HL-60 (cell line): ENCODE results near the gene IQSEC1.

Source experiments
- DNase-seq, 2 experiments: peaks; one replicate each; pipeline ENCODE4 v3.0.0-alpha.2; 2010 to 2020; ENCODE audit warnings: low read depth in 1 of 2, low spot score in 1 of 2
- H3K27ac ChIP-seq: fragments of 250-450 bp; sonication (Bioruptor Pico); replicated peaks from 2 replicates; pipeline ENCODE4 v1.5.1; 2020; ENCODE audit warnings: mild to moderate bottlenecking, moderate library complexity
- H3K27me3 ChIP-seq: fragments of 250-450 bp; sonication (Bioruptor Pico); 2 replicates; pipeline ENCODE4 v1.5.1; 2021; ENCODE audit warnings: mild to moderate bottlenecking, moderate library complexity; ENCODE audit not compliant: insufficient read depth, poor library complexity, severe bottlenecking
- H3K4me3 ChIP-seq: replicated peaks from 2 replicates; pipeline ENCODE4 v1.5.1; 2011; ENCODE audit warnings: mild to moderate bottlenecking, control low read depth, low read length; ENCODE audit not compliant: insufficient read depth
- GABPA ChIP-seq: IDR thresholded peaks from 2 replicates; pipeline ENCODE4 v1.6.1; 2012; ENCODE audit warnings: low read depth
- POLR2AphosphoS5 ChIP-seq: IDR thresholded peaks from 2 replicates; pipeline ENCODE4 v1.6.1; 2012; ENCODE audit warnings: low read depth
- SPI1 ChIP-seq: IDR thresholded peaks from 2 replicates; pipeline ENCODE4 v1.6.1; 2012; ENCODE audit warnings: low read depth, mild to moderate bottlenecking, borderline replicate concordance
- TF ChIP-seq, protein P1 (sequence below): IDR thresholded peaks from one replicate; pipeline ENCODE4 v1.5.1; 2011; ENCODE audit warnings: low read length, control low read depth, inconsistent platforms; ENCODE audit not compliant: insufficient read depth
- TF ChIP-seq, protein P2 (sequence below): IDR thresholded peaks from 2 replicates; pipeline ENCODE4 v1.6.1; 2012; ENCODE audit warnings: low read depth; ENCODE audit not compliant: insufficient replicate concordance

Gene IQSEC1

DNA sequence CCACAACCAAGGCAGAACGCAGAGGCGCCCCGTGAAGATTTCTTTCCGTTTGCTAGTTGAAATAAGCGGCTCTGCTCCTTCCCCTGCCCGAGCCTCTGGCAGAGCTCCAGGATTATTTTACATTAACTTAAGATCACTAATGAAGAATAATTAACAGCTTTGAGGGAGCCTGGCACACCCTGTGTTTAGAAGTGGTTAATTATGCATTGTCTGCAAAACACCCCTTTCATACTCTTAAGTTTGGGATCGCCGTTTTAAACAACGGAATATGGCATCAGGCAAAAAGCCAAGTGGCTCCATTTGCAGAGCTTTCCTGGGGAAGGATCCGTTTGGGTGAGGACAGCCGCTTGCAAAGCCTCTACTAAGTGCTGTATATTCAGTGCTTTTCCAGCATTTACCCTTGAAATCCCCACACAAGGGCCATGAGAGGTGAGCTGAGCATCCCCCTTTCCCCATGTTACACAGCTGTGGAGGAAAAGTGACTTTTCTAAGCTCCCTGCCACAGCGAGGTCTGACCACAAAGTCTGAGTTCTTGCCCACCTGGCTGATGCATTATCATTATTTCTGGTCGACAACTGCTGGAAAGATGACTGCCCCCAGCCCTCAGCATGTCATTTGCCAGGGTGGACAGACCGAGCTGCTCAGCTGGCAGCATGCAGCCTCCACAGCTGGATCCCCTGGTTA, 33.9 kb downstream of the IQSEC1 start:
- TF ChIP-seq, protein P1, sequence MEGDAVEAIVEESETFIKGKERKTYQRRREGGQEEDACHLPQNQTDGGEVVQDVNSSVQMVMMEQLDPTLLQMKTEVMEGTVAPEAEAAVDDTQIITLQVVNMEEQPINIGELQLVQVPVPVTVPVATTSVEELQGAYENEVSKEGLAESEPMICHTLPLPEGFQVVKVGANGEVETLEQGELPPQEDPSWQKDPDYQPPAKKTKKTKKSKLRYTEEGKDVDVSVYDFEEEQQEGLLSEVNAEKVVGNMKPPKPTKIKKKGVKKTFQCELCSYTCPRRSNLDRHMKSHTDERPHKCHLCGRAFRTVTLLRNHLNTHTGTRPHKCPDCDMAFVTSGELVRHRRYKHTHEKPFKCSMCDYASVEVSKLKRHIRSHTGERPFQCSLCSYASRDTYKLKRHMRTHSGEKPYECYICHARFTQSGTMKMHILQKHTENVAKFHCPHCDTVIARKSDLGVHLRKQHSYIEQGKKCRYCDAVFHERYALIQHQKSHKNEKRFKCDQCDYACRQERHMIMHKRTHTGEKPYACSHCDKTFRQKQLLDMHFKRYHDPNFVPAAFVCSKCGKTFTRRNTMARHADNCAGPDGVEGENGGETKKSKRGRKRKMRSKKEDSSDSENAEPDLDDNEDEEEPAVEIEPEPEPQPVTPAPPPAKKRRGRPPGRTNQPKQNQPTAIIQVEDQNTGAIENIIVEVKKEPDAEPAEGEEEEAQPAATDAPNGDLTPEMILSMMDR: no peak
- H3K27ac ChIP-seq: no peak overlapping the region
- no peak overlapping the region for H3K4me3 ChIP-seq
- H3K27me3 ChIP-seq: peaks cover 18% of the 10 kb centered on the region
- DNase-seq: no peak

DNA sequence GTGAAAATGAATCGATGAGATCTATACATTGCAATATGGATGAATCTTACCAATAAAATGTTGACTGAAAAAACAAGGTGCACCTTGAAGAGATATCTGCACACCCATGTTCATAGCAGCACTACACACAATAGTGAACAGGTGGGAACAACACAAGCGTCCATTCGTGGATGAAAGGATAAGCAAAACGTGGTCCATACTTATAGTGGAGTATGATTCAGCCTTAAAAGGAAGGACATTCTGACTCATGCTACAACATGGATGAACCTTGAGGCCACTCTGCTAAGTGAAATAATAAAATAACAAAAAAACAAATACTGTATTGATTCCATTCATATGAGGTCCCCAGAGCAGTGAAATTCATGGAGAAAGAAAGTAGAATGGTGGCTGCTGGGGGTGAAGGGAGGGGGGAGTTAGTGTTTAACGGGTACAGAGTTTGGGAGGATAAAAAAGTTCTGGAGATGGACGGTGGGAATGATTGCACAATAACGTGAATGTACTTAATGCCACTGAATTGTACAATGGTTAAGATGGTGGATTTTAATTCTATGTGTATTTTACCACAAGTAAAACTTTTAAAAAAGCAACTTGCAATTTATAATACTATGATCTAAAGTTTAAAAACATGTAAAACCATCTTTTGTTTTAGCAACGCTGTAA, 35.6 kb downstream of the IQSEC1 start:
- Histone ChIP-seq H3K4me3 (no peak overlapping the region), H3K27me3 (peaks cover 18% of the 10 kb centered on the region), H3K27ac (no peak overlapping the region)
- DNase-seq: no peak
- TF ChIP-seq, protein P2, sequence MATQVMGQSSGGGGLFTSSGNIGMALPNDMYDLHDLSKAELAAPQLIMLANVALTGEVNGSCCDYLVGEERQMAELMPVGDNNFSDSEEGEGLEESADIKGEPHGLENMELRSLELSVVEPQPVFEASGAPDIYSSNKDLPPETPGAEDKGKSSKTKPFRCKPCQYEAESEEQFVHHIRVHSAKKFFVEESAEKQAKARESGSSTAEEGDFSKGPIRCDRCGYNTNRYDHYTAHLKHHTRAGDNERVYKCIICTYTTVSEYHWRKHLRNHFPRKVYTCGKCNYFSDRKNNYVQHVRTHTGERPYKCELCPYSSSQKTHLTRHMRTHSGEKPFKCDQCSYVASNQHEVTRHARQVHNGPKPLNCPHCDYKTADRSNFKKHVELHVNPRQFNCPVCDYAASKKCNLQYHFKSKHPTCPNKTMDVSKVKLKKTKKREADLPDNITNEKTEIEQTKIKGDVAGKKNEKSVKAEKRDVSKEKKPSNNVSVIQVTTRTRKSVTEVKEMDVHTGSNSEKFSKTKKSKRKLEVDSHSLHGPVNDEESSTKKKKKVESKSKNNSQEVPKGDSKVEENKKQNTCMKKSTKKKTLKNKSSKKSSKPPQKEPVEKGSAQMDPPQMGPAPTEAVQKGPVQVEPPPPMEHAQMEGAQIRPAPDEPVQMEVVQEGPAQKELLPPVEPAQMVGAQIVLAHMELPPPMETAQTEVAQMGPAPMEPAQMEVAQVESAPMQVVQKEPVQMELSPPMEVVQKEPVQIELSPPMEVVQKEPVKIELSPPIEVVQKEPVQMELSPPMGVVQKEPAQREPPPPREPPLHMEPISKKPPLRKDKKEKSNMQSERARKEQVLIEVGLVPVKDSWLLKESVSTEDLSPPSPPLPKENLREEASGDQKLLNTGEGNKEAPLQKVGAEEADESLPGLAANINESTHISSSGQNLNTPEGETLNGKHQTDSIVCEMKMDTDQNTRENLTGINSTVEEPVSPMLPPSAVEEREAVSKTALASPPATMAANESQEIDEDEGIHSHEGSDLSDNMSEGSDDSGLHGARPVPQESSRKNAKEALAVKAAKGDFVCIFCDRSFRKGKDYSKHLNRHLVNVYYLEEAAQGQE: no peak
- TF ChIP-seq POLR2AphosphoS5 (no peak), SPI1 (no peak), GABPA (no peak)
- TF ChIP-seq, protein P1: no peak

GRCh38 chr3:13034861-13035260, 38.4 kb downstream of the IQSEC1 start:
- Histone ChIP-seq H3K27me3 (peaks cover 22% of the 10 kb centered on the region), H3K27ac (no peak overlapping the region), H3K4me3 (no peak overlapping the region)
- no peak for DNase-seq
- TF ChIP-seq, protein P1: no peak
- no peak for TF ChIP-seq GABPA
- TF ChIP-seq, protein P2: no peak
- TF ChIP-seq POLR2AphosphoS5: no peak
- TF ChIP-seq SPI1: no peak
